Germinal center (tissue), 1 donor: ENCODE data around the gene KPNA4.
A peak's percentile ranks its signal among the peaks of the same experiment; 100 is the strongest.
"Not testable (repeated sequence)": the region's sequence is repeated elsewhere in the genome, so short reads cannot be mapped to it uniquely, and the experiment has no call there.

Experiments
- DNase-seq: peaks from one replicate; pipeline ENCODE4 v3.0.0; 2012; ENCODE audit warnings: mixed read lengths, low spot score

Gene KPNA4

GRCh38 chr3:160565442-160566403, at the start of gene KPNA4:
Gene KPNA4 (minus strand): TSS chr3:160565571. CDS start chr3:160565282, 289 bp downstream.
- DNase-seq: peak; percentile 98

GRCh38 chr3:160613661-160614060, 48.3 kb upstream of the KPNA4 start:
- no peak for DNase-seq

- no peak for DNase-seq
Observed at GRCh38 chr3:160612386-160613075, 47.2 kb upstream of the KPNA4 start.

- no peak for DNase-seq
Observed at GRCh38 chr3:160611141-160611540, 45.8 kb upstream of the KPNA4 start.

GRCh38 chr3:160608870-160609269, 43.5 kb upstream of the KPNA4 start:
- no peak for DNase-seq

GRCh38 chr3:160607826-160608225, 42.5 kb upstream of the KPNA4 start:
- DNase-seq: no peak

- no peak for DNase-seq
Observed at GRCh38 chr3:160605315-160605714, 39.9 kb upstream of the KPNA4 start.

- not testable (repeated sequence) for DNase-seq
Observed at GRCh38 chr3:160603845-160604244, 38.5 kb upstream of the KPNA4 start.

GRCh38 chr3:160602259-160602658, 36.9 kb upstream of the KPNA4 start:
- DNase-seq: no peak

GRCh38 chr3:160601288-160601687, 35.9 kb upstream of the KPNA4 start:
- DNase-seq: no peak

- no peak for DNase-seq
Observed at GRCh38 chr3:160598865-160599264, 33.5 kb upstream of the KPNA4 start.

- no peak for DNase-seq
Observed at GRCh38 chr3:160588023-160588422, 22.7 kb upstream of the KPNA4 start.

GRCh38 chr3:160587105-160587504, 21.7 kb upstream of the KPNA4 start:
- no peak for DNase-seq

- DNase-seq: no peak
Observed at GRCh38 chr3:160586679-160587078, 21.3 kb upstream of the KPNA4 start.

- no peak for DNase-seq
Observed at GRCh38 chr3:160583451-160583850, 18.1 kb upstream of the KPNA4 start.

- no peak for DNase-seq
Observed at GRCh38 chr3:160580938-160581337, 15.6 kb upstream of the KPNA4 start.

- DNase-seq: no peak
Observed at GRCh38 chr3:160577556-160578195, 12.3 kb upstream of the KPNA4 start.

- no peak for DNase-seq
Observed at GRCh38 chr3:160577093-160577492, 11.7 kb upstream of the KPNA4 start.

GRCh38 chr3:160576621-160577020, 11.2 kb upstream of the KPNA4 start:
- DNase-seq: no peak

GRCh38 chr3:160575589-160575988, 10.2 kb upstream of the KPNA4 start:
- DNase-seq: no peak

- no peak for DNase-seq
Observed at GRCh38 chr3:160574636-160575035, 9.3 kb upstream of the KPNA4 start.

- DNase-seq: not testable (repeated sequence)
Observed at GRCh38 chr3:160573955-160574525, 8.7 kb upstream of the KPNA4 start.
